Astrocyte (in vitro differentiated cells and primary cell): ENCODE data around the gene BTBD1.

Source experiments
- EZH2 ChIP-seq: IDR thresholded peaks from 2 replicates; pipeline ENCODE4 v1.6.1; 2012; ENCODE audit warnings: mild to moderate bottlenecking, low read length, inconsistent platforms; ENCODE audit not compliant: insufficient read depth
- TF ChIP-seq, protein P1 (sequence below): IDR thresholded peaks from 2 replicates; pipeline ENCODE4 v1.5.1; 2011; ENCODE audit warnings: low read depth, mild to moderate bottlenecking, inconsistent platforms, low read length, moderate library complexity; ENCODE audit not compliant: insufficient read depth

DNA sequence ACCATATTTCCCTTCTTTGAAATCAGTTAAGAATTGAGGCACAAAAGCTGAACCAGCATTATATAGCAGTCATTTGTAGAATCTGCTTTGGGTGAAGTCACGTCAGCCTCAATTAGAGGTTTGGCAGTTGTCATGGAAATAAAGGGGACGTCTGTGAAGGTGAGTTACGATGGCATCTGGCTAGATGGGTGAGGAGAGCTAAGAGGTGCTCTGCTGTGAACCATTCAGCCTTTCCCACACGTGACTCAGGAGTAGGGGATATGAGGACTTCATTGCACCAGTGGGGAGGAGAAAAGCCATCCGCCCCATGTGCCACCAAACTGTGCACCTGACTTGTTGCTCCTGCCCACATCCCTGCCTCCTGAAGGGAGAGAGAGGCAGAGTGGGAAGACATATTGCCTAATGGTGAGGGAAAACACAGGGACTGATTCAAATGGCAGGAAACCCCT lies 52.8 kb downstream of the BTBD1 start:
- TF ChIP-seq, protein P1, sequence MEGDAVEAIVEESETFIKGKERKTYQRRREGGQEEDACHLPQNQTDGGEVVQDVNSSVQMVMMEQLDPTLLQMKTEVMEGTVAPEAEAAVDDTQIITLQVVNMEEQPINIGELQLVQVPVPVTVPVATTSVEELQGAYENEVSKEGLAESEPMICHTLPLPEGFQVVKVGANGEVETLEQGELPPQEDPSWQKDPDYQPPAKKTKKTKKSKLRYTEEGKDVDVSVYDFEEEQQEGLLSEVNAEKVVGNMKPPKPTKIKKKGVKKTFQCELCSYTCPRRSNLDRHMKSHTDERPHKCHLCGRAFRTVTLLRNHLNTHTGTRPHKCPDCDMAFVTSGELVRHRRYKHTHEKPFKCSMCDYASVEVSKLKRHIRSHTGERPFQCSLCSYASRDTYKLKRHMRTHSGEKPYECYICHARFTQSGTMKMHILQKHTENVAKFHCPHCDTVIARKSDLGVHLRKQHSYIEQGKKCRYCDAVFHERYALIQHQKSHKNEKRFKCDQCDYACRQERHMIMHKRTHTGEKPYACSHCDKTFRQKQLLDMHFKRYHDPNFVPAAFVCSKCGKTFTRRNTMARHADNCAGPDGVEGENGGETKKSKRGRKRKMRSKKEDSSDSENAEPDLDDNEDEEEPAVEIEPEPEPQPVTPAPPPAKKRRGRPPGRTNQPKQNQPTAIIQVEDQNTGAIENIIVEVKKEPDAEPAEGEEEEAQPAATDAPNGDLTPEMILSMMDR: no peak
- no peak for TF ChIP-seq EZH2
